Loucy (cell line): ENCODE measurements around the gene SSH2.

Experiments used
- H2AFZ ChIP-seq: fragments of 200-600 bp; sonication (generic); 2 replicates; pipeline ENCODE4 v1.6.0; 2016; ENCODE audit warnings: antibody characterized with exemption, mild to moderate bottlenecking, low read length, moderate library complexity
- H3F3A ChIP-seq: fragments of 200-600 bp; 2 replicates; pipeline ENCODE4 v1.6.0; 2016; ENCODE audit warnings: antibody characterized with exemption, low read depth, mild to moderate bottlenecking
- H3K27me3 ChIP-seq: fragments of 200-600 bp; sonication (generic); 2 replicates; pipeline ENCODE4 v1.6.1; 2014; ENCODE audit warnings: low read length, mild to moderate bottlenecking; ENCODE audit not compliant: insufficient read depth, poor library complexity, severe bottlenecking
- H3K36me3 ChIP-seq: fragments of 200-600 bp; sonication (generic); 2 replicates; pipeline ENCODE4 v1.6.1; 2016; ENCODE audit warnings: low read length; ENCODE audit not compliant: insufficient read depth
- H3K4me1 ChIP-seq: fragments of 200-600 bp; sonication (generic); 2 replicates; pipeline ENCODE4 v1.5.1; 2014; ENCODE audit warnings: low read length, mild to moderate bottlenecking; ENCODE audit not compliant: insufficient read depth, poor library complexity, severe bottlenecking
- H3K4me2 ChIP-seq: fragments of 200-600 bp; sonication (generic); 2 replicates; pipeline ENCODE4 v1.6.0; 2014; ENCODE audit warnings: antibody characterized with exemption, low read length, low read depth, mild to moderate bottlenecking; ENCODE audit not compliant: poor library complexity, severe bottlenecking
- H3K4me3 ChIP-seq: fragments of 200-600 bp; sonication (generic); 2 replicates; pipeline ENCODE4 v1.5.1; 2014; ENCODE audit warnings: low read length, mild to moderate bottlenecking, mixed read lengths; ENCODE audit not compliant: poor library complexity, severe bottlenecking
- H3K79me2 ChIP-seq: fragments of 200-600 bp; sonication (generic); 2 replicates; pipeline ENCODE4 v1.6.1; 2014; ENCODE audit warnings: low read length; ENCODE audit not compliant: insufficient read depth
- H3K9ac ChIP-seq: fragments of 200-600 bp; sonication (generic); 2 replicates; pipeline ENCODE4 v1.6.0; 2014; ENCODE audit warnings: mild to moderate bottlenecking, low read depth, low read length, moderate library complexity; ENCODE audit not compliant: poor library complexity, severe bottlenecking
- H3K9me2 ChIP-seq: fragments of 200-600 bp; sonication (generic); replicated peaks from 2 replicates; pipeline ENCODE4 v1.6.1; 2016; ENCODE audit warnings: low read depth, low read length, mixed read lengths
- H3K9me3 ChIP-seq: fragments of 200-600 bp; sonication (generic); 2 replicates; pipeline ENCODE4 v1.6.1; 2014; ENCODE audit warnings: mild to moderate bottlenecking, antibody characterized with exemption, low read length, low read depth; ENCODE audit not compliant: insufficient read depth
- H4K20me1 ChIP-seq: fragments of 200-600 bp; sonication (generic); 2 replicates; pipeline ENCODE4 v1.6.0; 2014; ENCODE audit warnings: antibody characterized with exemption, low read length, mild to moderate bottlenecking; ENCODE audit not compliant: insufficient read depth, poor library complexity, severe bottlenecking
- CTCF ChIP-seq: fragments of 200-600 bp; sonication (generic); conservative IDR thresholded peaks from 2 replicates; pipeline ENCODE4 v1.5.1; 2014; ENCODE audit warnings: mild to moderate bottlenecking, antibody characterized with exemption, low read length
- EZH2phosphoT487 ChIP-seq: fragments of 200-600 bp; IDR thresholded peaks from 2 replicates; pipeline ENCODE4 v1.6.1; 2018; ENCODE audit warnings: antibody characterized with exemption, mild to moderate bottlenecking, moderate library complexity, borderline replicate concordance

Gene SSH2

GRCh38 chr17:29623283-29623647 is 306.8 kb downstream of the SSH2 start:
- no peak overlapping the region for H3K9ac ChIP-seq
- no peaks in the 10 kb centered on the region for H4K20me1 ChIP-seq
- H3K9me2 ChIP-seq, result no peaks in the 10 kb centered on the region
- H3K4me3 ChIP-seq, result peak overlapping the region; percentile 68
- no peaks in the 10 kb centered on the region for H3K27me3 ChIP-seq
- H3K9me3 ChIP-seq, result no peaks in the 10 kb centered on the region
- H2AFZ ChIP-seq, result no peak overlapping the region
- H3F3A ChIP-seq, result no peaks in the 10 kb centered on the region
- H3K79me2 ChIP-seq, result no peaks in the 10 kb centered on the region
- peak overlapping the region; percentile 76 for H3K4me2 ChIP-seq
- H3K4me1 ChIP-seq, result peaks cover 4% of the 10 kb centered on the region
- no peak for TF ChIP-seq CTCF
- TF ChIP-seq EZH2phosphoT487, result no peak
- no peaks in the 10 kb centered on the region; the same call in 1 of the 2 replicates for H3K36me3 ChIP-seq

GRCh38 chr17:29622337-29623282 is 307.4 kb downstream of the SSH2 start, which contains the start of gene CORO6:
Gene CORO6 (minus strand): TSS chr17:29622912. CDS start chr17:29621421, 1,491 bp downstream.
- Histone ChIP-seq H3K4me3 (peak within 1 kb of the TSS; percentile 68), H3K9ac (peak within 1 kb of the TSS; percentile 21), H3K27me3 (no peaks in the 10 kb centered on the region), H3K36me3 (no peaks in the 10 kb centered on the region), H3K79me2 (no peaks in the 10 kb centered on the region), H3K4me2 (peak within 1 kb of the TSS; percentile 76), H4K20me1 (no peaks in the 10 kb centered on the region), H2AFZ (peak within 1 kb of the TSS; percentile 46), H3F3A (no peaks in the 10 kb centered on the region), H3K9me3 (no peaks in the 10 kb centered on the region), H3K4me1 (peaks cover 6% of the 10 kb centered on the region), H3K9me2 (no peaks in the 10 kb centered on the region)
- TF ChIP-seq CTCF (no peak), EZH2phosphoT487 (no peak)

GRCh38 chr17:29621751-29622194 is 308.3 kb downstream of the SSH2 start:
- Histone ChIP-seq H3K4me2 (peak overlapping the region; percentile 76), H3K36me3 (no peaks in the 10 kb centered on the region), H3K9me3 (no peaks in the 10 kb centered on the region), H3K27me3 (no peaks in the 10 kb centered on the region), H3F3A (no peaks in the 10 kb centered on the region), H3K9me2 (no peaks in the 10 kb centered on the region), H2AFZ (no peak overlapping the region), H3K4me3 (no peak overlapping the region), H3K4me1 (peaks cover 10% of the 10 kb centered on the region), H3K9ac (no peak overlapping the region), H4K20me1 (no peaks in the 10 kb centered on the region), H3K79me2 (no peaks in the 10 kb centered on the region)
- TF ChIP-seq CTCF (no peak), EZH2phosphoT487 (no peak)
